ENCODE data around the gene MLLT3. TPM values are rescaled to one million over a fixed set of nuclear protein-coding genes. Genes with fewer than 3 reads are reported as not detected.

The MLLT3 gene
- total and polyA plus RNA-seq, 2 of the 8 experiments (the other 6 are each of a cell fraction or from before 2014, with no cell fraction given): 5.9 to 9.6 TPM

GRCh38 chr9:20495098-20495497, 127.2 kb downstream of the MLLT3 start:
- Histone ChIP-seq H3K79me2 (ENCODE audit: control insufficient read depth in 1 of 2, insufficient read depth in 2 of 2, low read length in 2 of 2) (no peaks in the 10 kb centered on the region), H3K36me3 (ENCODE audit: control insufficient read depth in 2 of 4, insufficient read depth in 4 of 4, low read length in 3 of 4) (no peaks in the 10 kb centered on the region), H3K23ac (ENCODE audit: insufficient read length) (no peak overlapping the region), H2BK12ac (ENCODE audit: low read depth, low read length) (no peak overlapping the region), H3K56ac (replicated peaks; ENCODE audit: insufficient read length, low read depth, low read length) (no peak overlapping the region), H3K4me2 (ENCODE audit: insufficient read depth in 1 of 2, low read depth in 2 of 2, low read length in 2 of 2) (no peak overlapping the region), H2BK20ac (ENCODE audit: low read length) (no peak overlapping the region), H2AK5ac (ENCODE audit: low read depth, low read length) (no peak overlapping the region), H3K23me2 (ENCODE audit: low read depth, low read length) (no peaks in the 10 kb centered on the region), H3K4ac (replicated peaks; ENCODE audit: insufficient read length, low read depth, low read length) (no peak overlapping the region), H2AFZ (ENCODE audit: low read length) (no peak overlapping the region), H3K14ac (ENCODE audit: insufficient read length) (no peak overlapping the region), H4K20me1 (replicated peaks in 1 of 2; ENCODE audit: control insufficient read depth in 1 of 2, insufficient read depth in 2 of 2, low read length in 2 of 2) (no peaks in the 10 kb centered on the region), H3K27me3 (replicated peaks in 1 of 4; ENCODE audit: control insufficient read depth in 3 of 4, extremely low read depth in 1 of 4, insufficient read depth in 3 of 4, low read length in 3 of 4) (no peaks in the 10 kb centered on the region), H2BK5ac (ENCODE audit: low read depth, low read length) (no peak overlapping the region), H2BK15ac (ENCODE audit: low read length) (no peak overlapping the region), H4K5ac (ENCODE audit: insufficient read length, low read depth, low read length) (no peak overlapping the region), H3K4me3 (ENCODE audit: extremely low read depth in 1 of 4, insufficient read depth in 2 of 4, low read depth in 3 of 4, low read length in 4 of 4) (no peak overlapping the region), H3K79me1 (ENCODE audit: low read depth, low read length) (no peaks in the 10 kb centered on the region), H3K4me1 (replicated peaks in 1 of 4; ENCODE audit: control insufficient read depth in 3 of 4, insufficient read depth in 4 of 4, low read length in 3 of 4) (peaks cover 0 to 3% (median 0%) of the 10 kb centered on the region in 4 experiments; a peak in 1 of 7 replicates), H3K9ac (replicated peaks in 1 of 4; ENCODE audit: extremely low read depth in 1 of 4, low read depth in 3 of 4, low read length in 3 of 4) (no peak overlapping the region), H3K27ac (ENCODE audit: low read depth, low read length) (no peak overlapping the region), H4K91ac (replicated peaks; ENCODE audit: insufficient read length, low read length) (no peak overlapping the region), H3K9me3 (ENCODE audit: insufficient read depth in 2 of 2, low read depth in 1 of 2, low read length in 1 of 2) (no peaks in the 10 kb centered on the region), H3K18ac (ENCODE audit: extremely low read depth, low read length) (no peak overlapping the region), H2BK120ac (replicated peaks; ENCODE audit: low read depth, low read length) (no peak overlapping the region), H4K8ac (ENCODE audit: extremely low read depth, insufficient read depth, low read length) (no peak overlapping the region)
- POLR2A ChIA-PET (ENCODE audit: partially characterized antibody): no interaction called here
- DNase-seq (ENCODE audit: low read depth in 1 of 2, low spot score in 2 of 2): no peak
- FAIRE-seq: no peak
- CTCF ChIA-PET (ENCODE audit: partially characterized antibody): interaction anchor here (0.6 kb wide), 1 partner anchor 1461 kb away, joined by 3 read pairs; no protein-coding TSS in a partner anchor
- 57% methylated on average over 3 of the region's 3 CpGs; no CpG with 5 or more reads in 1 of the 2 experiments for WGBS, 2 experiments (ENCODE audit: extremely low coverage in 1 of 2, insufficient coverage in 1 of 2, insufficient read length in 1 of 2, insufficient replicate concordance in 2 of 2, low coverage in 1 of 2, low lambda C conversion rate in 2 of 2, missing lambda C conversion rate in 1 of 2)
- TF ChIP-seq ATF2 (IDR thresholded peaks at IDR 0.05; ENCODE audit: low read length) (no peak), POLR2A (IDR thresholded peaks at IDR 0.05; ENCODE audit: control extremely low read depth in 1 of 2, low read depth in 2 of 2, low read length in 2 of 2) (no peak), CTCF (IDR thresholded peaks at IDR 0.05; ENCODE audit: control extremely low read depth in 1 of 3, insufficient read depth in 1 of 3, low read depth in 1 of 3, low read length in 3 of 3) (no peak), MAX (IDR thresholded peaks at IDR 0.05) (no peak), USF2 (IDR thresholded peaks at IDR 0.05; ENCODE audit: low read length) (no peak), NRF1 (IDR thresholded peaks at IDR 0.05; ENCODE audit: low read depth, low read length) (no peak), SRF (IDR thresholded peaks at IDR 0.05; ENCODE audit: low read depth, low read length) (no peak), BRCA1 (IDR thresholded peaks at IDR 0.05; ENCODE audit: low read depth, low read length) (no peak), EZH2 (IDR thresholded peaks at IDR 0.05; ENCODE audit: low read depth, low read length, severe bottlenecking) (no peak)

Measured in H1 (cell line).